IMR-90 (cell line): Measurements from ENCODE around the gene RNF43. TPM values are rescaled to one million over a fixed set of nuclear protein-coding genes. Genes with fewer than 3 reads are reported as not detected.

Source experiments
- ATAC-seq: fragments of 200-7000 bp; cut with Tn5 transposase; 2 replicates; pipeline ENCODE4 v1.9.1; 2020; ENCODE audit warnings: low read depth, mild to moderate bottlenecking, moderate library complexity
- BruUV-seq: library from RNA; stranded (reverse); fragments of 400-500 nt; replicated peaks from 2 replicates; lab custom pipeline; 2021; lab: Mats Ljungman, UMichigan
- CTCF ChIA-PET: fragments of 300-600 bp; formaldehyde crosslinking; extraction: SDS; loops from one replicate; lab custom pipeline; 2021; ENCODE audit warnings: antibody characterized with exemption; lab: Yijun Ruan, JAX
- POLR2A ChIA-PET: fragments of 300-600 bp; sonication (Branson Sonifier 250); formaldehyde crosslinking; loops from one replicate; lab custom pipeline; 2022; ENCODE audit warnings: antibody characterized with exemption; ENCODE audit not compliant: unreplicated experiment; lab: Charles Lee
- DNase-seq: peaks from one replicate; pipeline ENCODE4 v3.0.0; 2013
- H2AFZ ChIP-seq: replicated peaks from 2 replicates; pipeline ENCODE3; 2013; ENCODE audit warnings: low read length, mild to moderate bottlenecking; ENCODE audit not compliant: poor library complexity
- H2AK5ac ChIP-seq: 2 replicates; pipeline ENCODE4 v1.6.1; 2013; ENCODE audit warnings: low read depth, low read length, inconsistent platforms
- H2AK9ac ChIP-seq: replicated peaks from 2 replicates; pipeline ENCODE3; 2013; ENCODE audit warnings: mild to moderate bottlenecking, low read depth, low read length, moderate library complexity; ENCODE audit not compliant: poor library complexity
- H2BK120ac ChIP-seq: 2 replicates; pipeline ENCODE4 v1.6.1; 2013; ENCODE audit warnings: low read depth, low read length, inconsistent platforms
- H2BK15ac ChIP-seq: 3 replicates; pipeline ENCODE4 v1.6.1; 2013; ENCODE audit warnings: low read depth, low read length, inconsistent platforms
- H2BK20ac ChIP-seq: 2 replicates; pipeline ENCODE4 v1.6.1; 2013; ENCODE audit warnings: low read depth, mild to moderate bottlenecking, inconsistent platforms, low read length, moderate library complexity
- H2BK5ac ChIP-seq: 2 replicates; pipeline ENCODE4 v1.6.1; 2013; ENCODE audit warnings: mild to moderate bottlenecking, low read depth, low read length, inconsistent platforms; ENCODE audit not compliant: poor library complexity, severe bottlenecking
- H3K14ac ChIP-seq: replicated peaks from 2 replicates; pipeline ENCODE4 v1.6.1; 2013; ENCODE audit warnings: low read depth, low read length, inconsistent platforms
- H3K18ac ChIP-seq: 2 replicates; pipeline ENCODE4 v1.6.1; 2013; ENCODE audit warnings: low read depth, low read length, control low read depth
- H3K23ac ChIP-seq: 2 replicates; pipeline ENCODE4 v1.6.1; 2013; ENCODE audit warnings: low read depth, low read length, inconsistent platforms
- H3K27ac ChIP-seq: 2 replicates; pipeline ENCODE4 v1.5.1; 2013; ENCODE audit warnings: mild to moderate bottlenecking, control low read depth, low read length; ENCODE audit not compliant: insufficient read depth
- H3K27me3 ChIP-seq: 2 replicates; pipeline ENCODE4 v1.6.1; 2013; ENCODE audit warnings: low read length; ENCODE audit not compliant: control insufficient read depth, insufficient read depth
- H3K36me3 ChIP-seq: 2 replicates; pipeline ENCODE4 v1.6.1; 2013; ENCODE audit warnings: low read length, mixed read lengths; ENCODE audit not compliant: control insufficient read depth, insufficient read depth
- H3K4ac ChIP-seq: 2 replicates; pipeline ENCODE4 v1.6.1; 2013; ENCODE audit warnings: low read depth, low read length, inconsistent platforms
- H3K4me1 ChIP-seq: 2 replicates; pipeline ENCODE4 v1.6.1; 2013; ENCODE audit warnings: low read length, mixed read lengths; ENCODE audit not compliant: control insufficient read depth, insufficient read depth
- H3K4me2 ChIP-seq: 2 replicates; pipeline ENCODE4 v1.6.1; 2013; ENCODE audit warnings: low read depth, mild to moderate bottlenecking, control low read depth, low read length, moderate library complexity
- H3K4me3 ChIP-seq: 2 replicates; pipeline ENCODE4 v1.5.1; 2013; ENCODE audit warnings: low read depth, mild to moderate bottlenecking, control low read depth, low read length, moderate library complexity; ENCODE audit not compliant: insufficient read depth
- H3K56ac ChIP-seq: 2 replicates; pipeline ENCODE4 v1.6.1; 2013; ENCODE audit warnings: low read length, inconsistent platforms; ENCODE audit not compliant: insufficient read depth; ENCODE audit errors: extremely low read depth
- H3K79me1 ChIP-seq, 2 experiments: 2 replicates each; pipeline ENCODE4 v1.6.1; 2013; ENCODE audit warnings: low read length in 2 of 2, inconsistent platforms in 1 of 2, low read depth in 1 of 2
- H3K9ac ChIP-seq: 2 replicates; pipeline ENCODE4 v1.6.1; 2013; ENCODE audit warnings: low read depth, low read length, control low read depth
- H3K9me1 ChIP-seq: 2 replicates; pipeline ENCODE4 v1.6.1; 2013; ENCODE audit warnings: low read length, inconsistent platforms; ENCODE audit not compliant: insufficient read depth
- H3K9me3 ChIP-seq: 2 replicates; pipeline ENCODE4 v1.6.1; 2013; ENCODE audit warnings: low read length; ENCODE audit not compliant: control insufficient read depth, insufficient read depth
- H4K20me1 ChIP-seq: 2 replicates; pipeline ENCODE4 v1.6.1; 2013; ENCODE audit warnings: low read length, inconsistent platforms; ENCODE audit not compliant: insufficient read depth
- H4K5ac ChIP-seq: 2 replicates; pipeline ENCODE4 v1.6.1; 2013; ENCODE audit warnings: mild to moderate bottlenecking, low read depth, low read length, control low read depth
- H4K8ac ChIP-seq, 2 experiments: 2 replicates each; pipeline ENCODE4 v1.6.1; 2013; ENCODE audit warnings: low read depth in 2 of 2, low read length in 2 of 2, control low read depth in 1 of 2, inconsistent platforms in 1 of 2
- H4K91ac ChIP-seq: 2 replicates; pipeline ENCODE4 v1.6.1; 2013; ENCODE audit warnings: low read depth, low read length, inconsistent platforms; ENCODE audit not compliant: insufficient read depth
- BHLHE40 ChIP-seq: fragments of 150-350 bp; IDR thresholded peaks from 2 replicates; pipeline ENCODE4 v1.6.1; 2016; ENCODE audit warnings: mild to moderate bottlenecking, low read depth, low read length
- CEBPB ChIP-seq: IDR thresholded peaks from 2 replicates; pipeline ENCODE4 v1.6.1; 2012; ENCODE audit warnings: low read depth, low read length, improper control_type of control experiment
- CHD1 ChIP-seq: IDR thresholded peaks from 2 replicates; pipeline ENCODE4 v1.6.1; 2012; ENCODE audit warnings: low read depth, low read length, improper control_type of control experiment
- MAFK ChIP-seq: IDR thresholded peaks from 2 replicates; pipeline ENCODE4 v1.6.1; 2012; ENCODE audit warnings: low read depth, low read length, improper control_type of control experiment
- MAZ ChIP-seq: IDR thresholded peaks from 2 replicates; pipeline ENCODE4 v1.6.1; 2012; ENCODE audit warnings: low read depth, mild to moderate bottlenecking, low read length, improper control_type of control experiment, moderate library complexity, borderline replicate concordance
- MXI1 ChIP-seq: IDR thresholded peaks from 2 replicates; pipeline ENCODE4 v1.6.1; 2012; ENCODE audit warnings: low read depth, mild to moderate bottlenecking, low read length, moderate library complexity, borderline replicate concordance
- NFE2L2 ChIP-seq: fragments of 150-350 bp; IDR thresholded peaks from 2 replicates; pipeline ENCODE4 v1.6.1; 2016; ENCODE audit warnings: low read depth, mild to moderate bottlenecking, low read length
- POLR2A ChIP-seq: IDR thresholded peaks from 2 replicates; pipeline ENCODE4 v1.6.1; 2012; ENCODE audit warnings: mild to moderate bottlenecking, low read depth, low read length
- RFX5 ChIP-seq: IDR thresholded peaks from 2 replicates; pipeline ENCODE4 v1.8.0; 2012; ENCODE audit warnings: low read depth, mild to moderate bottlenecking, low read length, moderate library complexity
- SMC3 ChIP-seq: fragments of 150-350 bp; IDR thresholded peaks from 2 replicates; pipeline ENCODE4 v1.6.1; 2016; ENCODE audit warnings: low read depth, mild to moderate bottlenecking, antibody characterized with exemption, low read length, moderate library complexity
- USF2 ChIP-seq: fragments of 150-350 bp; IDR thresholded peaks from 2 replicates; pipeline ENCODE4 v1.6.1; 2017; ENCODE audit warnings: mild to moderate bottlenecking, antibody characterized with exemption, low read length, low read depth
- WGBS, 2 experiments: methylation state at CpG; one replicate each; pipeline versions ENCODE4 v1.1.5 to v1.1.7; 2013; ENCODE audit warnings: missing lambda C conversion rate in 2 of 2; ENCODE audit not compliant: insufficient read length in 1 of 2; ENCODE audit errors: extremely low coverage in 2 of 2; 5-methylcytosine and 5-hydroxymethylcytosine counted together
- dilution Hi-C: fragments of 300-500 bp; cut with HindIII; formaldehyde crosslinking; loops from one replicate; pipeline ENCODE4 v1.14.3; 2018; ENCODE audit warnings: low sequenced_read_pairs; ENCODE audit not compliant: unreplicated experiment
- in situ Hi-C: fragments of 300-500 bp; cut with MboI; formaldehyde crosslinking; loops from 3 replicates; pipeline ENCODE4 v1.14.3; 2019; ENCODE audit warnings: low sequenced_read_pairs, inconsistent platforms, mixed read lengths
- intact Hi-C: fragments of 100-400 bp; cut with micrococcal nuclease; formaldehyde crosslinking; loops from 2 replicates; pipeline ENCODE4 v1.10.0; 2022
- polyA plus RNA-seq, 3 experiments: library from polyadenylated mRNA; depleted of rRNA; stranded (reverse); fragments of >200 nt; gene quantifications; 2 replicates each; pipeline ENCODE4 v1.2.3, GENCODE V29; 2012; ENCODE audit warnings: low replicate concordance in 1 of 3
- total RNA-seq: library from RNA; depleted of rRNA; stranded (reverse); fragments of >200 nt; gene quantifications from 2 replicates; pipeline ENCODE4 v1.2.3, GENCODE V29; 2012
- TF ChIP-seq, protein P1 (sequence below): fragments of 150-350 bp; IDR thresholded peaks from 2 replicates; pipeline ENCODE4 v1.6.1; 2016; ENCODE audit warnings: low read depth, mild to moderate bottlenecking, low read length, moderate library complexity, borderline replicate concordance

RNF43 gene
- total and polyA plus RNA-seq, 2 of the 4 experiments (the other 2 are of a cell fraction): under 0.01 TPM; not detected in 1

GRCh38 chr17:58385359-58385899 is 31.9 kb downstream of the RNF43 start:
- CTCF ChIA-PET: no interaction called here
- intact Hi-C loops: no loop called here
- H3K23ac ChIP-seq: no peak overlapping the region
- no peak overlapping the region for H3K18ac ChIP-seq
- H3K4ac ChIP-seq: no peak overlapping the region
- DNase-seq: no peak
- H2AK5ac ChIP-seq: no peak overlapping the region
- WGBS, 2 experiments: no CpG with 5 or more reads among the region's 4 CpGs
- dilution Hi-C loops: no loop called here
- H4K8ac ChIP-seq: no peak overlapping the region
- no peaks in the 10 kb centered on the region for H3K9me1 ChIP-seq
- H2AFZ ChIP-seq: no peak overlapping the region
- no peak overlapping the region for H3K9ac ChIP-seq
- no peaks in the 10 kb centered on the region for H3K36me3 ChIP-seq
- no peaks in the 10 kb centered on the region for H4K20me1 ChIP-seq
- peaks cover 12% of the 10 kb centered on the region for H3K27me3 ChIP-seq
- no peak overlapping the region for H3K56ac ChIP-seq
- H2BK120ac ChIP-seq: no peak overlapping the region
- in situ Hi-C loops: no loop called here
- H3K4me3 ChIP-seq: no peak overlapping the region
- H3K79me1 ChIP-seq: no peaks in the 10 kb centered on the region
- no peak overlapping the region for H4K91ac ChIP-seq
- TF ChIP-seq, protein P1, sequence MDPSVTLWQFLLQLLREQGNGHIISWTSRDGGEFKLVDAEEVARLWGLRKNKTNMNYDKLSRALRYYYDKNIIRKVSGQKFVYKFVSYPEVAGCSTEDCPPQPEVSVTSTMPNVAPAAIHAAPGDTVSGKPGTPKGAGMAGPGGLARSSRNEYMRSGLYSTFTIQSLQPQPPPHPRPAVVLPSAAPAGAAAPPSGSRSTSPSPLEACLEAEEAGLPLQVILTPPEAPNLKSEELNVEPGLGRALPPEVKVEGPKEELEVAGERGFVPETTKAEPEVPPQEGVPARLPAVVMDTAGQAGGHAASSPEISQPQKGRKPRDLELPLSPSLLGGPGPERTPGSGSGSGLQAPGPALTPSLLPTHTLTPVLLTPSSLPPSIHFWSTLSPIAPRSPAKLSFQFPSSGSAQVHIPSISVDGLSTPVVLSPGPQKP: no peak
- TF ChIP-seq CHD1 (no peak), NFE2L2 (no peak), SMC3 (no peak), RFX5 (no peak), MAFK (no peak), CEBPB (no peak), MXI1 (no peak), USF2 (no peak), MAZ (no peak), POLR2A (no peak), BHLHE40 (no peak)
- no peak overlapping the region for H2BK20ac ChIP-seq
- H3K14ac ChIP-seq: no peak overlapping the region
- no peak overlapping the region for H4K5ac ChIP-seq
- POLR2A ChIA-PET: no interaction called here
- H2AK9ac ChIP-seq: no peak overlapping the region
- BruUV-seq: no TSS peak
- H2BK15ac ChIP-seq: no peak overlapping the region
- H3K27ac ChIP-seq: no peak overlapping the region
- H3K4me1 ChIP-seq: no peaks in the 10 kb centered on the region
- H3K4me2 ChIP-seq: no peak overlapping the region
- no peaks in the 10 kb centered on the region for H3K9me3 ChIP-seq
- no peak for ATAC-seq
- no peak overlapping the region for H2BK5ac ChIP-seq
